ENCODE data around the gene GHITM.
"Not testable (repeated sequence)": the region's sequence is repeated elsewhere in the genome, so short reads cannot be mapped to it uniquely, and the experiment has no call there.

Gene GHITM

DNA sequence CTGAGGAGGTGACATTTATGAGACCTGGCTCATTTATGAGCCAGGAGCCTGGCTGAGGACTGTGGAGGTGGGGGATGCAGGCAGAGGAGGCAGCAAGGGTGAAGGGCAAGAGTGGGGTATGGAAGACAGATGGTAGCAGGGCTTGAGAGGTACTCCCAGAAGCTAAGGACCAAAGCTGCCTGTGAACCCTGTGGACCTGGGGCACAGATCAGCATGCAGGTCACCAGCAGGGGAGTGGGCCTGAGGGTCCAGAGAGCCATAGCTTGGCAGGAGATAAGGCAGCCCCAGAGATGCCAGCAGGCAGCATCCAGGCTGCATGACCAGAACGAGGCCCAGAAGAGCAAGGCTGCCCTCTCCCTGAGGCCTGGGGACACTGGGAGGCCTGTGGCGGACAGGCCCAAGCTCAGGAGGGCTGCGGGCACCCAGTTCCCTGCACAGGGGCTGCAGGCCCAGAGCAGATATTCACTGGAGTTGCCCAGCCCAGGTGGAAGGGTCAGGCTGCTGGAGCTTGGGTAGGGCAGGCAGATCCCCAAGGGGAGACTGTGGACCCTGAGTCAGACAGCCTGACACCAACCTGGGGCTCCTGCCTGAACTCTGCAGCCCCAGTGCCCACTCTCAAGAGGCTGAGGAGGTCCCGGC, 37.6 kb downstream of the GHITM start:
- DNase-seq = no peak

DNA sequence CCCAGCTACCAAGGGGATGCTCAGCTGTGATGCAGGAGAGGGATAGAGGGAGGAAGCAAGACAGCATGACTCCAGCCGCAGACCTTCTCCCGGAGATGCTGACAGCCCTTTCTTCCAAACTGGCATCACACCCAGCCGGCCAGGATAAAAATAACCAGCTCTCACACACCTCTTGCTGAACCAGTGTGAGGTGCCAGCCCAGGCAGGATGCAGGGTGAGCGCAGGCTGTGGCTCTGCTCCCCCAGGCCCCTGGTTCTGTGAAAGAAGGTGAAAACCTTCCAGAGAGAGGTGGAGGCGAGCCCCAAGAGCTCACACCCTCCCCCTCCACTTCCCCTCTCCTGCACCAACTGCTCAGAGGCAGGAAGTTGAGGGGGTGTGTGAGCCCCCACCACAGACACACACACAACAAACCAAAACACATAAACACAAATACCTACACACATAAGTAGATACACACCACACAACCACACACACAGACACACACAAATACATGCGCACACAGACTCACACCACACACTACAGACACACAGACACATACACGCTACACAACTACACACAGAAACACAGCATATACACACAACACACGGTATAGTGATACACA, 38.3 kb downstream of the GHITM start:
- DNase-seq = no peak

DNA sequence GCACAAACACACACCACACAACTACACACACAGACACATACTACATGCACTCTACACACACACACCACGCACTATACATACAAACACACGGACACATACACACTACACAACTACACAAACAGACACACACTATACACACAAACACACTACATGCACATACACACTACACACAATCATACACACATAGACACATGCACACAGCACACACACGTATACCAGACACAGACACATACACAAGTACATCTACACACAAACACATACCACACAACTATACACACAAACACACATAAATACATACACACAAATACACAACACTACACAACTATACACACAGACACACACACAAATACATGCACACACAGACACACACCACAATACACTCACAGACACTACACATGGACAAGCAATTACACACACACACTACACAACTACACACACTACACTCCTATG, 38.9 kb downstream of the GHITM start:
- no peak for DNase-seq

DNA sequence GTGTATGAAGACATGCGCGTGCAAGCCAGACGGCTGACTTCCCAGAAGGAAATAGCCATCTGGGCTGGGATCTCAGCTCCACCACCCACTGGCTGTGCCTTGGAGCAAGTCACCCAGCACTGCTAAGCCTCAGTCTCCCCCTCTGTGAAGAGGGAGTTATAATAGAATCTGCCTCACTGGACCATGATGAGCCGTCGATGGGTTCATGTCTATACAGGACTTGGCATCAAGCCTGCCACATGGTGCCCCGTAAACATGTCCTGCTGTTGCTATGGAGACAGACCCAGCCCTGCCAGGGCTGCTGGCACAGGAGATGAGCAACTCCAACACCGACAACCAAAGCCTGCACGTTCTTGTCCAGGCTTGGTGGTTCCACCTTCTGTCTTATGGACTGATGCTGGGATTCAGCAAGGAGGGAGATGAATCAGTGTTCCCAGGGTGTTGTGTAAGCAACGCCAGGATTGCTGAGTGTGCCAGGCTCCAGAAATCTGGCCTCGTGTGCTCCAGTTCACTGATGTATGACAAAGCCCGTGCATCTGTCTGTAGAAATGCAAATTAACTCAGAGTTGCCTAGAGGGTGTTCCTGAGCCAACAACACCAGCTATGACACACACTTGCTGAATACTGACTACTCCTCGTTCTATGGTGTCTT, 39.9 kb downstream of the GHITM start:
- DNase-seq = no peak

DNA sequence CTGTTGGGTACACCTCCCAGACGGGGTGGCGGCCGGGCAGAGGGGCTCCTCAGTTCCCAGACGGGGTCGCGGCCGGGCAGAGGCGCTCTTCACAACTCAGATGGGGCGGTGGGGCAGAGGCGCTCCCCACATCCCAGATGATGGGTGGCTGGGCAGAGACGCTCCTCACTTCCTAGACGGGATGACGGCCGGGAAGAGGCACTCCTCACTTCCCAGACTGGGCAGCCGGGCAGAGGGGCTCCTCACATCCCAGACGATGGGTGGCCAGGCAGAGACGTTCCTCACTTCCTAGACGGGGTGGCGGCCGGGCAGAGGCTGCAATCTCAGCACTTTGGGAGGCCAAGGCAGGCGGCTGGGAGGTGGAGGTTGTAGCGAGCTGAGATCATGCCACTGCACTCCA, 41.1 kb downstream of the GHITM start:
- DNase-seq = not testable (repeated sequence)

DNA sequence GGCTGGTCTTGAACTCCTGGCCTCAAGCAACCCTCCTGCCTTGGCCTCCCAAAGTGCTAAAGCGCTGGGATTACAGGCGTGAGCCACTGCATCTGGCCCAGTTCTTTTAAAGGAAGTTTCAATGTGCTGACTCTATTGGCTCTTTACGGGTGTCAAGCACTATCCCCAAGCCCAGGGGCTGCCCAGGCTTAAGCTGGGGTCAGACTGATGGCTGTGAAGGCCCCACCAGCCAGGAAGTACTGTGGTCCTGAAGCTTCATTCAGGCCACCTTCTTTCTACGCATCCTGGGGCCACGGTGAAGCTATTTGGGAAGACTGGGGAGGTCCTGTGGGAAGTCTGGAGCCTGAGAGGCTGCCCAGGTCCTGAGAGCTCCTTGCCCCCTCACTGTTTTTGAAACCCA, 42.3 kb downstream of the GHITM start:
- no peak for DNase-seq

DNA sequence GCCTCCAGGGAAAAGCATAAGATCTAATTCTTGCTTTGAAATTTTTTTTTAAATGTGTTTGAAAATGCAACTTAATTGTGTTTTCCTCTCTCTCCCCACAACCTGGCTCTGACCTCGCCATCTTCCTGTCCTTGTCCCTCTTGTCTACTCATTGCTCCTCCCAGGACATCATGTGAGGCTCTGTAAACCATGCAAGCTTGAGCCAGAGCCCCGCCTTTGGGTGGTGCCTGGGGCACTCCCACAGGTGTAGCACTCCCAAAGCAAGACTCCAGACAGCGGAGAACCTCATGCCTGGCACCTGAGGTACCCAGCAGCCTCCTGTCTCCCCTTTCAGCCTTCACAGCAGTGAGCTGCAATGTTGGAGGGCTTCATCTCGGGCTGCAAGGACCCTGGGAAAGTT, 45.2 kb downstream of the GHITM start:
- DNase-seq = no peak

DNA sequence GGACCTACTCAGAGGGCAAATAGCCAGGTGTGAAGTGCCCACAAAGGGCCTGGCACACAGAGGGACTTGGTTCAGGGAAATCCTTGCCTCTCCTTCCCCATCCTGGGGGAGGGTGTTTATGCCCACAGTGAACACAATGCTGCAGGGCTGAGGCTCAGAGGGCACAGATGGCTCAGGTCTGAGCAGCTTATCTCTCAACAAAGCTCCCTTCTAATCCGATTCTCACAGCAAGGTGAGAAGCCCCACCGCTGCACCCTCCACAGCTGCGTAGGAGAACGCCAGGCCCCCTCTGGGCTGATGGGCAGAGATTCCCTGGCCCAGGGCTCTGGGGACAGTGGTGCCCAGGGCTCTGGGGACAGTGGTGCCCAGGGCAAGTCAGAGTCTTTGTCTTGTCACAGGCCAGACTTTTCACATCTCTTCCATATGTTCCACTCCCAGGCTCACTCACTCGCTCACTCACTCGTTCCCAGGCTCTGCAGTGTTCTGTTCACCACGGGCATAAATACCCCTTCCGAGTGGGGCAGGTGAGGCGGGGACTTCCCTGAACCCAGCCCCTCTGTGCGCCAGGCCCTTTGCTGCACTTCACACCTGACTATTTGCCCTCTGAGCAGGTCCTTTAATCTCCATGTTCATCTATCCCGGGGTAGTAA, 46.3 kb downstream of the GHITM start:
- DNase-seq = no peak

DNA sequence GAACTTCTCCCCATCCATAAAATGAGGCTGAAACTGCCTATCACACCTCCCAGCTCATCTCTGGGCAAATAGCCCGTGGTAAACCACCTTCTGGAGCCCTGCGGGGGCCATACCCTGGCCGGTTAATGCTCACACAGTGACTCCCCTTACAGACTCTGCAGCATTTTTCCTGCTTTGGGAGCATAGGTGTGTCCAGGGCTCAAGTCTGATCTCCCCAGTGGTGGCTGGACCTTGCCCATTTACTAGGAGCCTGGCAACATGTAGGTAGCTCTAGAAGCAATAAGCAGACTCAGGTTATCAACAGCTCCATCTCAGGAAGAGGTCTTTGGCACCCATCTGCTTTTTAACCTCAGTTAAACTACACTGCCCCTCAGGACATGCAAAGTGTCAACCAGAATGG, 49.5 kb downstream of the GHITM start:
- no peak for DNase-seq

DNA sequence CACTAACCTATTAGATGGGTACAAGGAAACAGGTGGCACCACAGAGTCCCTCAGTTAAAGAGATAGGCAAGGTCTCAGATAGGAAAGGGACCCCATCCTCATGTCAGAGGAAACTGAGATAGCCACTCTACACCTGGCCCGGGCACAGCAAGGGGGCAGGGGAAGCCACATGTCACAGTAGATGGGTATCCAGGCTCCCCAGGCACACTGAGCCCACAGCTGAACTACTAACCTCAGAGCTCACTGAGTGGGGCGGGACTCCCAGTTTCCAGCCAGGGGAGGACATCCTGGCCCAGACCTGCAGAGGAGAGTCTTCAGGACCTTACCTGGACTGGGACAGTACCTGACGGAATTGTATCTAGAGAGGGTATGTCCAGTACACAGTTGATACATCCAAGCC, 51.3 kb downstream of the GHITM start:
- no peak for DNase-seq

DNA sequence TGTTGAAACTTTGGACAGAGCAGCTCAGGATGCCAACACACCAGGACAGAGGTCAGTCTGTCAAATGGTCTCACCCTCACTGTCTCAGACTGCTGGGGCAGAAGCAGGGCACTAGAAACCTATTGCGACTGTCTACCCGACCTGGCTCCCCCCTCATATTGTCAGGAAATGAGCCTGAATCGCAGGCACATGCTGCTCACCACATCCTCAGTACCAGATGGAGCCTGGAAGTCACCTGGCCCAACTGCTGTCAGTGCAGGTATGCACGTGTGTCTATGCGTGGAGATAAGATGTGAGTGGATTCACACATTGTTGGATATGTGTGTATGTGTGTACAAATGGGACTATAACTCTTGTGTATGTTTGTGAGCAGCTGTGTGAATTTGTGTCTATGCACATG, 51.8 kb downstream of the GHITM start:
- no peak for DNase-seq

DNA sequence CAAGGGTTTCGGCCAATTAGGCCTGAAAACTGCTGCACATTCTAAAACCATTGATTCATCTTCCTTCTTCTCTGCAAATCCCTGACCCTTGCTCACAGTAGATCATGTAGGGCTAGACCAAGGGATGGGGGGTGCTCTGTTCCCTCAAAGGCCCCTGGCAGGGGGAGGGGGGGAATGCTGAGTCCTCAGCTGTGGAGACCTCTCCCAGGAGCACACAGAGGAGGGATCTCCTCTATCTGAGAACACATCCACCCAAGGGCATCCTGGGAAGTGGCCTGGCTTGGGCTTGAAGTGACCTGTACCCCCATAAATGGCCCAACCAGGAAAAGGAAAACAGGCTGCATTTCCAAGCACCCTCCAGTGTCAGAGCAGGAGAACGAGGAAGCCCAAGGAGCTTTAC, 54.0 kb downstream of the GHITM start:
- no peak for DNase-seq

DNA sequence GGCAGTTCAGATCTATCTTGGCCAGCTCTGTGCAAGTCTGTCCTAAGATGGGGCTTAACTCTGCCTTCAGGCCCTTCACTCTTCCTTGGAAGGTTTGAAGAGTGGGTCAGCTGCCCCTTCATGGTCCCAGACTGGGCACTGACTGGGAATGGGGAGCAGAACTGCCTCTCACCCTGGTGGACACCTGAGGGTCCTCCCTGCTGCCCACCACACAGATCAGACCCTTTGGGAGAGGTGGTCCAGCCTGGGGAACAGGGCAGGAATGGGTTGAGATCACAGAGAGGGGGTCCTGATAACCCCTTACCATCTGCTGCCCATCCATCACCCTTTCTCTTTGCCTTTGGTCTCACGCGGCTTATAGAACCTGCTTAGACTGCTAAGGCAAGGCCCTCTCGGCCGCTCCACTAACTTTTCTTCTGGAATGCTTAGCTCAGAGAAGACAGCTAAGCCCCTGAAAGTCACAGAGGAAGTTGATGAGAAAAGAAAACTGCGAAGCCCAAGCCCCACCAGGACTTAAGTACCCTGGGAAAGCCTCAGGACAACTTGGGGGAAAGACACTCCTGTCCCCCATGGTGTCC, 54.6 kb downstream of the GHITM start:
- no peak for DNase-seq

DNA sequence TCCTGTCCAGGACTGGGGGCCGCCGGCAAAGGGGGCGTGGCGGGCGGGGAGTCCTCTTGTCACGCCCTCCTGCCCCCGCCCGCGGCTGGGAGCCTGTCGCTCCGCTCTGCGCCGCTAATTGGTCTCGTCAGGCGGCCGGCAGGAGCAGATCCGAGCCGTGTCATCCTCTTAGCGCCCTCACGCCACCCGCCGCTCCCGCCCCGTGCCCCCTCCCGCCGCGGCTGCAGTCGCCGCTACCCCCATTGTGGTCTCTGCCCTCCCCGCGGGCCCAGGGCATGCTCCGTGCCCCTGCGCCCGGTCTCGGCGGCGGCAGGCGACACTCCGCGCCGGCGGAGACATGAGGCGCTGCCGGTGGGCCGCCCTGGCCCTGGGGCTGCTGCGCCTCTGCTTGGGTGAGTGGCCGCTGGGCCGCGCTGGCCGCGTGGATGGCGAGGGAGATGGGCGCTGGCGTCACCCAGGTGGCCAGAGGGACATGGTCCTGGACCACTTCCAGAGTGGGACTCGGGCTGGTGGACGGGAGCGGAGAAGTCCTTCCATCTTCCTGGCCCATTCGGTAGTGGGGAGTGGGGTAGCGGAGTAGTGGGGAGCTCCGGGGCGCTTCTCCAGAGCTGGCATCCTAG, 55.2 kb downstream of the GHITM start, which contains the start of gene CDHR1:
Gene CDHR1, plus strand, starts transcription at position 114 of the 620 bp plus-strand sequence. Its CDS starts 224 bp downstream, at position 338.
- DNase-seq = no peak

DNA sequence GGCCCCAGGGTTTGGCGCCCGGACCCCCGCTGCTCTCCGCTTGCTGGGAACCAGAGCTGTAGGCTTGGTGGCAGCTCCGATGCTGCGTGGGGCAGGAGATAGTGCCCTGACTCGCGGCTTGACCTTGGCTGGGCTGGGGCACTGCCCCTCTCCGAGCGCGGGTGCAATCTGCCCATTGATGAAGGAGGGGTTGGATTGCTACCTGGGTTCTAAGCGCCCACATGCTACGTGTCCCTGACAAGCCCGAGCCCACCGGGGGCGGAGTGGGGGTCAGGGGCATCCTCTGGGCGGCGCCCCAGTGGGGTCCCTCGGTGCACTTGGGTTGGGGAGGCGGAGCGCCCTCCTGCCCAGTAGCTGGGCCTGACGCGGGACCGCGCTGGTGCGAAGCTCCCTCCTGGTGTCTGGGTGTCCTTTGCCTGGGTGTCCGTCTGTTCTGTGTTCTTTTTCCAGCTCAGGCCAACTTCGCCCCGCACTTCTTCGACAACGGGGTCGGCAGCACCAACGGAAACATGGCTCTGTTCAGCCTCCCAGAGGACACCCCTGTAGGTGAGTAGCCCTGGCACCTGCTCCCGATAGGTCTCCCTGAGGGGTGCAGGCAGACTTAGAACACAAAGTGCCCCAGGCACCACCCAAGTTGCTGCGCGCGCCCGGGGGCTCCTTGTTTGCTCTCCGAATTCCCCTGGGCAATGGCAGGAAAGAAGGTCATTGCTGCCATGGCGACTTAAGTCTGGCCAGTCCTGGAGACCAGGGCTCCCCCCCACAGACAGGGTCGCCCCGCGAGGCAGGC, 55.9 kb downstream of the GHITM start:
- DNase-seq = no peak

DNA sequence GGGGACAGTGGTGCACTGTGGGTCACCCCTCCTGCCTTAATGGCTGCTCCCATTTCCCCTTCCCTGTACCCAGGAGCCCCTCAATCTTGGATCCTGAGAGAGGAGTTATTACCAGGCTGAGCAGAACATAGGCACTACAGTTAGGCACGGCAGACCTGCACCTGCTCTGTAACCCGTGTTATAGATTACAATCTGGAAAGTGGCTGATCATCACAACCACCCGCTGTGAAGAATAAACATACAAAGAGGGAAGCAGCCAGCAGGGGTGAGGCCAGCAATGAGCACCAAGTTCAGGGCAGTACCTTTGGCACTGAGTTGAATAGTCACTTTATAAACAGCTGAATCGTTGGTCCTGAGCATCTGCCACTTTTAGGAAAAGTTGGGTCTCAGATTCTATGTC, 56.8 kb downstream of the GHITM start:
- DNase-seq = no peak

DNA sequence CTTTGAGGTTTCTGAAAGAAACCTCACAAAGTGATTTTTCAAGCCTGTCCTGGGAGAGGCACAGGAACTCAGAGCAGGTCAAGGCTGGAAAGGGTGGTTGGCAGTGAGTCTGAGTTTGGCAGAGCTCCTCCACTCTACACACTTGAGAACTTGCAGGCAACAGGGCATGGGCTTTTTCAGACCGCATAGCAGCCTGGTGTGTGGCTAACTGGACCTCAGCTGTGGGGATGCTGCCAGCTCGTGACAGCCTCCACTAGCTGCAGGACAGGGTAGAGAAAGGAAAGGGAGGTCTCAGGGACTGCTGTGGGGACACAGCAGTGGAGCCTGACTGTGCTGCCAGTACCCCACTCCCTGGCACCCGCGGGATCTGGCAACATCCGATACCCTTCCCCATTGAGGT, 57.6 kb downstream of the GHITM start:
- DNase-seq = no peak

DNA sequence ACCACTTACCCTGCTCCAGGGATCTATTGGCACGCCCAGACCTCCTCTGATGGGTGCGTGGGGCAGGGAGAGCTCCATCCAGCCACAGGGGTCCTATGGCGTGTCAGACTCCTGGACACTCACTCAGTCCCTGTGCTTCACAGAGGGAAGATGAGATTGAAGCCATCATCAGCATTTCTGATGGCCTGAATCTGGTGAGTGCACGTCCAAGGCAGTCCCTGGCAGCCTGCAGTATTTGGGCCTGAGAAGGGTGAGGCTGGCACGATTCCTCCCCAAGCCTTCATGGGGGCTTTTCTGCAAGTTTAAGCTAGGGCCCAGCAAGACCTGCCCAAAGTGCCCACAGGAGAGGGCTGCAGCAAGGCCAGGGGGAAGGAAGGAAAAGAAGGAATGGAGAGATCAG, 58.3 kb downstream of the GHITM start:
- no peak for DNase-seq

DNA sequence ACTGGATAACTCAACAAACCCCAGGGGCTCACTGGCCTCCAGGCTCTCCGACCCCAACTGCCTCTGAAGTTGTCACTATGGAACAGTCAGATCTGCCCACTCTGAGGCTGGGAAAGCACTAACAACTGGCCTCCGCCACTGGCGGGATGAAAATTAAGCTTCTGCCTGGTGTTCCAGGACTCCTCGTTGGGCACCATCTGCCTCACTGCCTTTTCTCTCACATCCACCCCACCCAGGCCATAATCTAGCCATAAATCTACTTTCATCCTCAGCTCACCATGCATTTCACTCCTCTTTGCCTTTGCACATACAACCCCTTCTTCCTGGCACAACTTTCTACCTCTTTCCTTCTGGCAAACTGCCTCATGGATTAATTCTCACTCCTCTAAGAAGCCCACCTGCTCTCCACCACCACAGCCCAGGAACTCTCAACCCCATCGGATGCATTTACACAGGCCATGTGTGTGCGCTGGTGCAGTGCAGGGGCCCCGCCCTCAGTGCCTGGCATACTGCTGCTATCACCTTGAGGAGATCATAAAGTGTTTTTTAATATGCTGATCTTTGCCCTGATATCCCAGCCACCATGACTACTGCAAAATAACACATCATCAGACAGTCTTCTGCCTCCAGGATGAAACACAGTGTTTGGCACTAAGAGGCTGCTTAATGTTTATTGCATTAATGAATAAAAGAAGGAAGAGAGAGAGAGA, 59.1 kb downstream of the GHITM start:
- no peak for DNase-seq

DNA sequence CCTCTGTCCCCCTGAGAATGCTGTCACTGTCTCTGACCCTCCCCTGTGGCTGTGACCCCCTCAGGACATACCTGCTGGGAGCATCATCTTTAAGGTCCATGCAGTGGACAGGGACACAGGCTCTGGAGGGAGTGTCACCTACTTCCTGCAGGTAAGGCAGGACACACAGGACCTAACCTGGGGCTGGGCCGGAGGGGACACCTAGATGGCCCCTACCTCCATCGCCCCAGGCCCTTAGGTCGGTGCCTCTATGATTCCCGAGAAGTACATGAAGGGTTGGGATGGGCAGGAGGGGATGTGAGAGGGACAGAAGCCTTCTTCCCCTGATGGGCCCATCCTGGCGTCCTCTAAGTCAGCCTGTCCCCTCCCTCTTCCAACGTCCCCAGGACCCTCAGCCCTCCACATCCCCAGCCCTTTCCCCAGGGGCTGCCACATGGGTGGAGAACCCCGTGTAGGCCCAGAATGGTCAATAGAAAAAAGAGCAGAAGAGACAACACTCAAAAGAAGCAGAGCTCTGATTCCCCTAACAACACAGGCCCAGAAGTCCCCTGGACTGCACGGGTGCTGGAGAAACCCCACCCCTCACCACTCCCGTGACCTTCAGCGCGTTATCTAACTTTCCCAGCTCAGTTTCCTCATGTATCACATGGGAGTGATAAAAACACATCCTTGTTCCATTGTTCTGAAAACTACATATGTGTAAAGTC, 61.4 kb downstream of the GHITM start:
- no peak for DNase-seq

DNA sequence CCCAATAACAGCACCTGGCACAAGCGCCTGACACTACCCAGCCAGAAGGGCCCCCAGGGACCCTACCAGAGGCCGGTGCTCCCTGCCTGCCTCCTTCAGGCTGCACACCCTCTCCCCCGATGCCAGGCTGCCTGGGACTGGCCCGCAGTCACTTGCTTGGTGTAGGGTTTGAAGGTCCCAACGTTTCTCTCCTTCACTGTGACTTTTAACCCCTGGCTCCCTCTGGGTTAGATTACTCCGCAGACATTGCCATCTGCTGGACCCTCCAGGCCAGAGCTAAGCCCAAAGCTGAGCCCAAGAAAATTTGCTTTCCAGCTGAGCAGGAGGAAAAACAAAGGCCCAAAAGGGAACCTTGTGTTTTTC, 61.9 kb downstream of the GHITM start:
- no peak for DNase-seq
